Measurements from ENCODE around the gene PDLIM7. TPM values are rescaled to one million over a fixed set of nuclear protein-coding genes. Genes with fewer than 3 reads are reported as not detected.

The PDLIM7 gene
- total and polyA plus RNA-seq, 10 of the 15 experiments (the other 5 are each of a cell fraction or from before 2014, with no cell fraction given): 0.82 to 36.6 (median 19.3) TPM

- Histone ChIP-seq H3K9me3 (replicated peaks; ENCODE audit: control insufficient read depth, insufficient read depth, low read length) (no peaks in the 10 kb centered on the region), H3K4me1 (ENCODE audit: control insufficient read depth, insufficient read depth, low read length) (peaks cover 10% of the 10 kb centered on the region), H2AFZ (ENCODE audit: control insufficient read depth, low read depth, low read length) (no peak overlapping the region), H3K9ac (ENCODE audit: control insufficient read depth, insufficient read depth, low read length) (no peak overlapping the region), H3K79me2 (ENCODE audit: control insufficient read depth, insufficient read depth, low read length) (no peaks in the 10 kb centered on the region; the same call in 1 of the 2 replicates), H3K27me3 (replicated peaks in 1 of 2; ENCODE audit: control insufficient read depth in 2 of 2, insufficient read depth in 2 of 2, low read length in 1 of 2) (no peaks in the 10 kb centered on the region), H4K20me1 (ENCODE audit: control insufficient read depth, insufficient read depth) (no peaks in the 10 kb centered on the region), H3K4me2 (ENCODE audit: control insufficient read depth, insufficient read depth) (no peak overlapping the region), H3K36me3 (ENCODE audit: control insufficient read depth in 2 of 2, insufficient read depth in 2 of 2, low read length in 1 of 2) (no peaks in the 10 kb centered on the region), H3K27ac (ENCODE audit: control insufficient read depth, insufficient read depth) (no peak overlapping the region), H3K4me3 (no peak overlapping the region)
- FAIRE-seq: no peak
- no peak for DNase-seq (ENCODE audit: low read depth, low spot score)
- in situ Hi-C loops (cut with MboI) (no loop called here), intact Hi-C loops (cut with micrococcal nuclease; ENCODE audit: unreplicated experiment) (loop anchor here (1.0 to 2.0 kb wide), 4 partner anchors 39 to 343 kb away; partner anchors contain the start of gene PDLIM7)
- ChIA-PET CTCF (interaction anchor here (0.6 to 16.4 kb wide), 18 partner anchors 10 to 148 kb away, joined by 3 to 391 read pairs (median 6); partner anchors contain the start of genes DOK3, MXD3, PDLIM7 and PFN3), SMC1A (ENCODE audit: uncharacterized antibody, unreplicated experiment) (interaction anchor here (0.8 to 2.4 kb wide), 12 partner anchors 11 to 344 kb away, joined by 3 to 16 read pairs (median 6); partner anchors contain the start of genes GRK6 and PDLIM7), RAD21 (ENCODE audit: unreplicated experiment) (interaction anchor here (0.9 to 6.8 kb wide), 14 partner anchors 13 to 145 kb away, joined by 3 to 108 read pairs (median 6); partner anchors contain the start of genes GRK6, PDLIM7 and PRR7), POLR2A (interaction anchor here (1.0 to 2.0 kb wide), 4 partner anchors 35 to 55 kb away, joined by 3 to 14 read pairs (median 4); no protein-coding TSS in a partner anchor)
- ATAC-seq: no peak
- 71% methylated on average over 19 of the region's 20 CpGs for WGBS (ENCODE audit: insufficient coverage, insufficient replicate concordance, low lambda C conversion rate, missing lambda C conversion rate)
- TF ChIP-seq PAX8 (IDR thresholded peaks at IDR 0.05) (no peak), SIX5 (IDR thresholded peaks at IDR 0.05; ENCODE audit: low read depth, low read length, severe bottlenecking) (no peak), CBX3 (IDR thresholded peaks at IDR 0.05; ENCODE audit: borderline replicate concordance, low read depth) (no peak), TCF3 (IDR thresholded peaks at IDR 0.05; ENCODE audit: borderline replicate concordance, insufficient read depth, low read depth, low read length) (no peak), RELA (IDR thresholded peaks at IDR 0.05; ENCODE audit: borderline replicate concordance, partially characterized antibody) (no peak), CEBPZ (IDR thresholded peaks at IDR 0.05; ENCODE audit: low read depth, low read length) (no peak), MYC (IDR thresholded peaks at IDR 0.05; ENCODE audit: insufficient read depth, insufficient read length, insufficient replicate concordance, low read length, severe bottlenecking) (no peak), EGR1 (IDR thresholded peaks at IDR 0.05; ENCODE audit: borderline replicate concordance in 1 of 2, low read depth in 2 of 2, low read length in 2 of 2) (no peak), TARDBP (IDR thresholded peaks at IDR 0.05; ENCODE audit: borderline replicate concordance) (no peak), NFXL1 (IDR thresholded peaks at IDR 0.05; ENCODE audit: borderline replicate concordance) (no peak), NR2C1 (IDR thresholded peaks at IDR 0.05) (no peak)
- BruUV-seq (replicated peaks): no TSS peak
Observed at GRCh38 chr5:177457852-177458681, 39.3 kb downstream of the PDLIM7 start.

Measured in GM12878 (cell line).